ENCODE data around the gene SNAP25.

- TF ChIP-seq, protein P1, sequence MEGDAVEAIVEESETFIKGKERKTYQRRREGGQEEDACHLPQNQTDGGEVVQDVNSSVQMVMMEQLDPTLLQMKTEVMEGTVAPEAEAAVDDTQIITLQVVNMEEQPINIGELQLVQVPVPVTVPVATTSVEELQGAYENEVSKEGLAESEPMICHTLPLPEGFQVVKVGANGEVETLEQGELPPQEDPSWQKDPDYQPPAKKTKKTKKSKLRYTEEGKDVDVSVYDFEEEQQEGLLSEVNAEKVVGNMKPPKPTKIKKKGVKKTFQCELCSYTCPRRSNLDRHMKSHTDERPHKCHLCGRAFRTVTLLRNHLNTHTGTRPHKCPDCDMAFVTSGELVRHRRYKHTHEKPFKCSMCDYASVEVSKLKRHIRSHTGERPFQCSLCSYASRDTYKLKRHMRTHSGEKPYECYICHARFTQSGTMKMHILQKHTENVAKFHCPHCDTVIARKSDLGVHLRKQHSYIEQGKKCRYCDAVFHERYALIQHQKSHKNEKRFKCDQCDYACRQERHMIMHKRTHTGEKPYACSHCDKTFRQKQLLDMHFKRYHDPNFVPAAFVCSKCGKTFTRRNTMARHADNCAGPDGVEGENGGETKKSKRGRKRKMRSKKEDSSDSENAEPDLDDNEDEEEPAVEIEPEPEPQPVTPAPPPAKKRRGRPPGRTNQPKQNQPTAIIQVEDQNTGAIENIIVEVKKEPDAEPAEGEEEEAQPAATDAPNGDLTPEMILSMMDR (IDR thresholded peaks at IDR 0.05): no peak
- TF ChIP-seq POLR2A (IDR thresholded peaks at IDR 0.05): no peak
Observed at GRCh38 chr20:10316582-10316981, 98.0 kb downstream of the SNAP25 start.
